Neutrophil (primary cell): Measurements from ENCODE around the gene PPP1R2C.

Source experiments
- H3K27ac ChIP-seq: fragments of 200-600 bp; sonication (generic); 2 replicates; pipeline ENCODE4 v1.5.1; 2016; ENCODE audit warnings: mild to moderate bottlenecking, moderate library complexity
- H3K27me3 ChIP-seq: fragments of 200-600 bp; sonication (generic); 2 replicates; pipeline ENCODE4 v1.6.0; 2016; ENCODE audit warnings: mild to moderate bottlenecking
- H3K36me3 ChIP-seq: fragments of 200-600 bp; sonication (generic); 2 replicates; pipeline ENCODE4 v1.5.1; 2017
- H3K4me1 ChIP-seq, 2 experiments: fragments of 200-600 bp in 1 of 2; sonication (generic) in 1 of 2; 1 replicate in 1 of 2; 2 replicates in 1 of 2; pipeline versions ENCODE4 v1.5.1 to v1.6.1; 2013 to 2016; ENCODE audit warnings: low read depth in 1 of 2, low read length in 1 of 2, mild to moderate bottlenecking in 1 of 2, moderate library complexity in 1 of 2; ENCODE audit not compliant: control insufficient read depth in 1 of 2, insufficient read depth in 1 of 2
- H3K4me3 ChIP-seq, 2 experiments: fragments of 200-600 bp in 1 of 2; sonication (generic) in 1 of 2; 1 replicate in 1 of 2; 2 replicates in 1 of 2; pipeline ENCODE4 v1.5.1; 2013 to 2016; ENCODE audit warnings: low read depth in 1 of 2, low read length in 1 of 2, mild to moderate bottlenecking in 1 of 2, moderate library complexity in 1 of 2
- H3K9me3 ChIP-seq: fragments of 200-600 bp; sonication (generic); 2 replicates; pipeline ENCODE4 v1.5.1; 2016
- CTCF ChIP-seq: fragments of 200-600 bp; sonication (generic); IDR thresholded peaks from 2 replicates; pipeline ENCODE4 v1.5.1; 2016; ENCODE audit warnings: antibody characterized with exemption

Gene PPP1R2C

GRCh38 chrX:42818151-42818921, 40.4 kb upstream of the PPP1R2C start:
- no peaks in the 10 kb centered on the region for H3K4me1 ChIP-seq
- no peak for TF ChIP-seq CTCF
- H3K36me3 ChIP-seq = no peaks in the 10 kb centered on the region
- no peaks in the 10 kb centered on the region for H3K27me3 ChIP-seq
- H3K9me3 ChIP-seq = no peaks in the 10 kb centered on the region
- no peak overlapping the region for H3K27ac ChIP-seq
- no peak overlapping the region for H3K4me3 ChIP-seq

- Histone ChIP-seq H3K4me1 (no peaks in the 10 kb centered on the region), H3K9me3 (no peaks in the 10 kb centered on the region), H3K27ac (no peak overlapping the region), H3K4me3 (no peak overlapping the region), H3K27me3 (no peaks in the 10 kb centered on the region), H3K36me3 (no peaks in the 10 kb centered on the region)
- no peak for TF ChIP-seq CTCF
Observed at GRCh38 chrX:42809569-42809968, 31.6 kb upstream of the PPP1R2C start.

GRCh38 chrX:42807393-42807792, 29.4 kb upstream of the PPP1R2C start:
- Histone ChIP-seq H3K9me3 (no peaks in the 10 kb centered on the region), H3K36me3 (no peaks in the 10 kb centered on the region), H3K4me1 (no peaks in the 10 kb centered on the region), H3K27me3 (no peaks in the 10 kb centered on the region), H3K4me3 (no peak overlapping the region), H3K27ac (no peak overlapping the region)
- no peak for TF ChIP-seq CTCF

GRCh38 chrX:42804524-42804923, 26.6 kb upstream of the PPP1R2C start:
- Histone ChIP-seq H3K27ac (no peak overlapping the region), H3K9me3 (no peaks in the 10 kb centered on the region), H3K27me3 (no peaks in the 10 kb centered on the region), H3K4me1 (no peaks in the 10 kb centered on the region), H3K36me3 (no peaks in the 10 kb centered on the region), H3K4me3 (no peak overlapping the region)
- no peak for TF ChIP-seq CTCF

- TF ChIP-seq CTCF = no peak
- no peak overlapping the region for H3K27ac ChIP-seq
- no peaks in the 10 kb centered on the region for H3K4me1 ChIP-seq
- no peaks in the 10 kb centered on the region for H3K27me3 ChIP-seq
- no peaks in the 10 kb centered on the region for H3K9me3 ChIP-seq
- H3K4me3 ChIP-seq = no peak overlapping the region
- H3K36me3 ChIP-seq = no peaks in the 10 kb centered on the region
Observed at GRCh38 chrX:42803320-42803719, 25.4 kb upstream of the PPP1R2C start.
